Ishikawa (cell line): ENCODE measurements around the gene SUMO3.

Experiments used
- CEBPB ChIP-seq: IDR thresholded peaks from 2 replicates; pipeline ENCODE4 v1.6.1; 2012
- CREB1 ChIP-seq: IDR thresholded peaks from 2 replicates; pipeline ENCODE4 v1.6.1; 2012; ENCODE audit warnings: low read depth
- EGR1 ChIP-seq: IDR thresholded peaks from 2 replicates; pipeline ENCODE4 v1.6.1; 2012
- EP300 ChIP-seq: IDR thresholded peaks from 2 replicates; pipeline ENCODE4 v1.6.1; 2012; ENCODE audit warnings: borderline replicate concordance
- FOXM1 ChIP-seq: IDR thresholded peaks from 2 replicates; pipeline ENCODE4 v1.6.1; 2012; ENCODE audit warnings: low read depth, borderline replicate concordance
- MAX ChIP-seq: IDR thresholded peaks from 2 replicates; pipeline ENCODE4 v1.6.1; 2012
- NFIC ChIP-seq: IDR thresholded peaks from 2 replicates; pipeline ENCODE4 v1.6.1; 2012
- RAD21 ChIP-seq: IDR thresholded peaks from 2 replicates; pipeline ENCODE4 v1.6.1; 2012; ENCODE audit warnings: low read depth
- REST ChIP-seq: IDR thresholded peaks from 2 replicates; pipeline ENCODE4 v1.6.1; 2012; ENCODE audit warnings: low read depth, mild to moderate bottlenecking
- TAF1 ChIP-seq: IDR thresholded peaks from 2 replicates; pipeline ENCODE4 v1.6.1; 2012; ENCODE audit warnings: low read depth, mild to moderate bottlenecking
- TCF12 ChIP-seq: IDR thresholded peaks from 2 replicates; pipeline ENCODE4 v1.6.1; 2012; ENCODE audit warnings: low read depth
- TEAD4 ChIP-seq: IDR thresholded peaks from 2 replicates; pipeline ENCODE4 v1.6.1; 2012
- USF1 ChIP-seq: IDR thresholded peaks from 2 replicates; pipeline ENCODE4 v1.6.1; 2012
- YY1 ChIP-seq: IDR thresholded peaks from 2 replicates; pipeline ENCODE4 v1.6.1; 2012; ENCODE audit warnings: low read depth
- ZBTB7A ChIP-seq: IDR thresholded peaks from 2 replicates; pipeline ENCODE4 v1.6.1; 2012; ENCODE audit warnings: low read depth

The SUMO3 gene

GRCh38 chr21:44854391-44854663, 36.5 kb upstream of the SUMO3 start:
- TF ChIP-seq TEAD4 (no peak), EP300 (no peak), MAX (no peak), RAD21 (no peak), CREB1 (no peak), EGR1 (no peak), TCF12 (no peak), REST (no peak), TAF1 (no peak), YY1 (no peak), CEBPB (no peak), ZBTB7A (no peak)

GRCh38 chr21:44853601-44854390, 35.9 kb upstream of the SUMO3 start:
- TF ChIP-seq ZBTB7A (no peak), USF1 (no peak), MAX (no peak)

- no peak for TF ChIP-seq EP300
- no peak for TF ChIP-seq MAX
- TF ChIP-seq TAF1 = no peak
- TF ChIP-seq USF1 = no peak
- TF ChIP-seq RAD21 = no peak
- TF ChIP-seq CEBPB = no peak
- no peak for TF ChIP-seq EGR1
- no peak for TF ChIP-seq REST
- no peak for TF ChIP-seq TEAD4
Observed at GRCh38 chr21:44850905-44851657, 33.2 kb upstream of the SUMO3 start.

- TF ChIP-seq FOXM1 (no peak), REST (no peak), CEBPB (no peak), NFIC (no peak), TEAD4 (no peak), USF1 (no peak), TAF1 (no peak), MAX (no peak), CREB1 (no peak), ZBTB7A (no peak), YY1 (no peak), EP300 (no peak), TCF12 (no peak), RAD21 (no peak)
Observed at GRCh38 chr21:44850208-44850800, 32.4 kb upstream of the SUMO3 start.
